ENCODE results near the gene CAPN10. TPM values are rescaled to one million over a fixed set of nuclear protein-coding genes. Genes with fewer than 3 reads are reported as not detected.

The CAPN10 gene
- total and polyA plus RNA-seq, 2 donors (not counting 3 experiments of a cell fraction or from before 2014, with no cell fraction given), result 25.2 to 39.9 TPM

GRCh38 chr2:240637116-240637900 lies 50.8 kb downstream of the CAPN10 start:
- no peak for FAIRE-seq
- CTCF ChIA-PET, result no interaction called here

More at GRCh38 chr2:240637116-240637900, 50.8 kb downstream of the CAPN10 start:
- Histone ChIP-seq H3K9ac (replicated peaks; ENCODE audit: extremely low read depth, insufficient read depth, low read length) (no peak overlapping the region), H3K9me1 (replicated peaks; ENCODE audit: control insufficient read depth, extremely low read depth, insufficient read depth, low read length) (no peaks in the 10 kb centered on the region), H3K36me3 (ENCODE audit: control insufficient read depth in 2 of 2, extremely low read depth in 1 of 2, insufficient read depth in 2 of 2, low read length in 2 of 2) (no peaks in the 10 kb centered on the region), H3K4me1 (ENCODE audit: control insufficient read depth, extremely low read depth, insufficient read depth, low read length) (no peaks in the 10 kb centered on the region), H3K79me2 (ENCODE audit: control insufficient read depth, insufficient read depth, low read length) (no peaks in the 10 kb centered on the region), H3K27ac (ENCODE audit: insufficient read depth, low read depth, low read length) (no peak overlapping the region), H2AFZ (ENCODE audit: low read depth, low read length) (no peak overlapping the region), H3K27me3 (ENCODE audit: control insufficient read depth in 2 of 2, insufficient read depth in 2 of 2, low read length in 2 of 2) (no peaks in the 10 kb centered on the region), H4K20me1 (replicated peaks; ENCODE audit: control insufficient read depth, extremely low read depth, insufficient read depth, low read length) (no peaks in the 10 kb centered on the region), H3K4me3 (replicated peaks in 1 of 3; ENCODE audit: insufficient read depth in 1 of 3, low read depth in 1 of 3, low read length in 3 of 3) (no peak overlapping the region), H3K4me2 (ENCODE audit: insufficient read depth, low read length) (no peak overlapping the region), H3K9me3 (replicated peaks; ENCODE audit: control insufficient read depth, insufficient read depth, low read length) (no peaks in the 10 kb centered on the region)
- POLR2A ChIA-PET, result no interaction called here
- no peak for TF ChIP-seq JUN (IDR thresholded peaks at IDR 0.05; ENCODE audit: borderline replicate concordance, insufficient read depth, insufficient read length, low read depth)
- TF ChIP-seq FOS (IDR thresholded peaks at IDR 0.05; ENCODE audit: borderline replicate concordance, insufficient read depth, low read length), result no peak
- TF ChIP-seq POLR2A (IDR thresholded peaks at IDR 0.05; ENCODE audit: low read depth, low read length), result no peak
- no peak for TF ChIP-seq EZH2 (IDR thresholded peaks at IDR 0.05; ENCODE audit: borderline replicate concordance, low read depth, low read length, severe bottlenecking)
- no peak for TF ChIP-seq POLR2AphosphoS5 (IDR thresholded peaks at IDR 0.05; ENCODE audit: insufficient read depth, low read depth, low read length)
- TF ChIP-seq MYC (IDR thresholded peaks at IDR 0.05; ENCODE audit: low read depth, low read length), result no peak
- TF ChIP-seq GATA2 (IDR thresholded peaks at IDR 0.05; ENCODE audit: insufficient read depth, insufficient read length, low read depth, low read length), result no peak
- no peak for TF ChIP-seq CTCF (IDR thresholded peaks at IDR 0.05; ENCODE audit: extremely low read depth in 1 of 2, insufficient read depth in 1 of 2, low read depth in 1 of 2, low read length in 2 of 2)
- TF ChIP-seq MAX (IDR thresholded peaks at IDR 0.05; ENCODE audit: insufficient read depth, insufficient read length), result no peak
- intact Hi-C loops (cut with micrococcal nuclease), result no loop called here
- dilution Hi-C loops (cut with MboI; ENCODE audit: extremely low pct_ligation_motif_present, low sequenced_read_pairs), result no loop called here
- no TSS peak for BruUV-seq (replicated peaks)
- no peak for DNase-seq (ENCODE audit: low read depth, low spot score)

All from endothelial cell of umbilical vein (primary cell).